ENCODE results near the gene NTNG1.
A peak's percentile ranks its signal among the peaks of the same experiment; 100 is the strongest.
"Not testable (repeated sequence)": the region's sequence is repeated elsewhere in the genome, so short reads cannot be mapped to it uniquely, and the experiment has no call there.

The NTNG1 gene

DNA sequence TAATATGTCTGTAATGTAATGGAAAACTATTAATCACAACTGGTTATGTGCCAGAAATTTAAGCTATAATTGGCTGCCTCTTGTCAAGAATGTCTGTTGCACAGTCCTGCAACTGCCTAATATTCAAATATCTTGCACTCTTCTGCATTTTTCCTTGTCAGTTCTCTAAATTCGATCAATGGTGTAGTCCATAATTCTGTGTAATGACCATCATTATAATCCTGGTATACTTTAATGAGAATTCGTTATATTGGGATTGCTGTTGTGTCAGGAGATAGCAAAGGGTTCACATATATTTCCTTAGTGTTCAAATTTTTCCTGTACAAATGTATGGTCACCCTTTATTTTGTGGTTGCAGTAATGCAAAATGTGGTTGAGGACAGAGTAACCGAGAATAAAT is 4.8 kb downstream of the NTNG1 start:
- no peak for DNase-seq (ENCODE audit: low spot score)

DNA sequence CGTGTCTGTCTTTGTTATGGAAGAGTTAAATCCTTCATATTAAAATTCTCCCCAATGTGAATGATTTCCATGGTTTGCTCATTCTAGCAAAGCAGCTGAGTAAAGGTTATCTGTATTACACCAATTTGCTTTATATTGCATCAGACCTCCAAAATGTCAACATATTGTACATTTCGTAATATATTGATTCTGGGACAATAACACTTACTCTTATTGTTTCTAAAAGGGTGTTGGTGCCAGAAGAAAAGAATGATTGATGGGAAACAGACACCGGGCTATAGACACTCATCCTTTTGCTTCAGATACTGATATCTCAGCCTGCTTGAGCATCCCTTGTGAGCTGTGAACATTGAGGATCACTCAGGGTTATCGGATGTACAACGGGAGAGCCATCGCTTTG is 7.0 kb downstream of the NTNG1 start:
- no peak for DNase-seq (ENCODE audit: low spot score)

DNA sequence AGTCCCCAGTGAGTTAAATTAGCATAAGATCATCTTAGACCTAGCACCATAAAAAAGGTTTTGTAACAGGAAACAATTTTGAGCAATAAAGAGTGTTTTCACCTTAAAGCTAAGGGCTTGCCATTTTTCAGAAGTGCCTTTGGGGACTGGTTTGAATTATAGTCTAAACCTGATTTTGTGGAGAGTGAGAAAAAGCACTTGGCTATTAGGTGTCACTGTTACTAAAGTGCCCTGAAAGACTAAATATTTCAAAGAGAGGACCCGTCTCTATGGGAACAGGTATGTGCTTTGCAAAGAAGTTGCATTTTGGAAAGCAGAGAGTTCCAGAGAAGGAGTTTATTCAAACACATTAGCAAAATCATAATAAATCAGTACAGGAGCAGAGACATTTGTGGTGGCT is 9.1 kb downstream of the NTNG1 start:
- DNase-seq (ENCODE audit: low spot score), result no peak

DNA sequence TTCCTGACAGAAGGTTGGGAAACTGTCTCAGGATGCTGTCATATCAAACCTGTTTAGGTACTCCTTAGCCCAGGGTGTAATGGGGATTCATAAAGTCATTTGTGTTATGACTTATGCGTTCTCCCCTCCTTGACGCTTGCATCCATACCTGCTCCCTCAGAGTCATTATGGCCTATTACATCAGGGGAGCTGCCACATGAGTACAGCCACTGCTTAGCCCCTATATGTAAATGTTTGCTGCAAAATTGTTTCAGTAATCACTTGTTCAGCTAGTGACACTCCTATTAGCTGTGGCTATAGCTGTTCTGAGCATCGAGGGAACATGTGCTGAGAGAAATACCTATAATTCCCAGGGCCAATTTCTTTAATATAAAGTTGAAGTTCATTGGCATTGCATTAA is 10.5 kb downstream of the NTNG1 start:
- DNase-seq (ENCODE audit: low spot score), result no peak

DNA sequence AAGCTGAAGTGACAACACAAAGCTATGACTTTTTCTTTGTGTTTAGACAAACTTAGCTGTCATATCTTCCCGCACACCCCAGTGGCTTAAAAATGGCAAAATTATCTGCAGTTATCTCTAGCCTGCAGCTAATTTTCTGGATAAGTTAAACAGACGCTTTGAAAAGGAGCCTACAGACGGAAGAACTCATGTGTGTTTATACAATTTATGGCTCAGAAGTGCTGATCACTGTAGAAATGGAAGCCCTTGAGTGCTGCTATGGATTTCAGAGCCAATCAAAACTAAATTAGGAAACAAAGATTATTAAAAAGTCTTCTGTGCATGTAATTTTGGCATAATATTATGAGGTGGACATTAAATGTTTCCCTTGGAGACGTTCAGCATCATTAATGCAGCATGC is 11.6 kb downstream of the NTNG1 start:
- DNase-seq (ENCODE audit: low spot score), result no peak

DNA sequence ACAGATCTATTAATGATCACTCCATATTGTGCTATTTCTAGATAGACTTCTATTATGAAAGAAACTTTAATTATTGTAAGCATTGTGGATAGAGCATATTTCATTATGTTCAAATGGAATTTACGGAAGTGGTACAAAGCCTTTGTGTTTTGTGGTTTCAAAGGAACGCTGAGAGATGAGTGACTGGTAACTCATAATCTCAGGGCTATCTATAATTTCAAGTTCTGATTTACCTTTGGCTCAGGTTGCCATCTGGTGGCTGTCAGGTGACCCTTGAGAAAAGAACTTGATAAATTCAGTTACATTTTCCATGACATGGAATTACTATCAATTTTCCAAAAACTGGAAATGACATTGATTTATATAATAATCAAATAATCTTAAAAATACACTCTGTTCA is 12.2 kb downstream of the NTNG1 start:
- DNase-seq (ENCODE audit: low spot score), result peak; percentile 7

DNA sequence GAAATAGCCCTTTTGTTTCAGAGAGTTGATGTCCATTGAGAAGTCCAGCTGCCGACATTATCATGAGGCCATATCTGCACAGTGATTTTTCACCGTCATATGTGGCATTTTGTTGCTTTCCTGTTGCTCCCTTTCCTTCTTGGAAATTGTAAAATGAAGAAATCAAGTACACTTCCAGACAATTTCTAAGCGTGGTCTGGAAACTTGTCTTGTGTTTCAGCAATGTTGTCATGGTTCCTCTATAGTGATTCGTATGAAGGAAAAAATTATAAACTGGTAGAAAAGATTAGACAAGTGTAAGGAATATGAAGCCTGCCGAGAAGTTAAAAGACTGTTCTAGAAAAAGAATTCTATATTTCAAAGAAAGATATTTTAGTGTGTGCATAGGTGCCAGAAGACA is 17.7 kb downstream of the NTNG1 start:
- no peak for DNase-seq (ENCODE audit: low spot score)

DNA sequence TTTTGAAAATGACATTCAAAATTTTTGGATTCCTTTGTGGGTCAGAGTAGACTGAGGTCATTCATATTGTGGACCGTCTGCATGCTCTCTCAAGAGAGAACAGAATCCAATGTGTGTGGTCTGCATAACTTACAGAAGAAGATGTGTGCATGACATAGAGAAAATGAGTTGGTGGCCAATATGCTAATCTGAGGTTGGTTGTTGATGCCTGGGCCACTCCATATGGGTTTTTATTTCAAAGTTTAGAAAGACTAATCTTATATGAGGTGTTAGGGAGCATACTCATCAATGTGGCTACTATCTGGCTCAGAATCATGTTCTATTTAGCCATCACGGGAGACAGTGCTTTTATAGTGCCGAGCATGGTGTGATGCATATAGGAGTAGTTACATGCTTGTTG is 18.2 kb downstream of the NTNG1 start:
- no peak for DNase-seq (ENCODE audit: low spot score)

DNA sequence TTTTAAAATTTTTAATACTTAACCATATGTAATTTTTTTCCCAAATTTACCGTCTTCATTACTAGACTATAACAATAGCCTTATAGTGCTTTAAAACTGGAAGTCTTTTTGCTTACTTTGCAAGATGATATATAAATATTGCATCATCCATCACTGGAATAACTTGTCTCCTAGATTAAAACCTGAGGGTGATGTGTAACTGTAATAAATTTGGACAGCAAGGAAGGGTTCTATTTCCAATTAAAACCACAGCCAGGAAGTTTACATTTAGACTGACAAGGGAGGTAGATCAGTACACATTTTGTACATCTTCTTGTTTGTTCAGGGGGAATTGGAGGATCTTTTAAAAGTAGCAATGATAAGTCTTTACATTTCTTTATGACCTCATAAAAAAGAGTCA is 21.9 kb downstream of the NTNG1 start:
- no peak for DNase-seq (ENCODE audit: low spot score)

DNA sequence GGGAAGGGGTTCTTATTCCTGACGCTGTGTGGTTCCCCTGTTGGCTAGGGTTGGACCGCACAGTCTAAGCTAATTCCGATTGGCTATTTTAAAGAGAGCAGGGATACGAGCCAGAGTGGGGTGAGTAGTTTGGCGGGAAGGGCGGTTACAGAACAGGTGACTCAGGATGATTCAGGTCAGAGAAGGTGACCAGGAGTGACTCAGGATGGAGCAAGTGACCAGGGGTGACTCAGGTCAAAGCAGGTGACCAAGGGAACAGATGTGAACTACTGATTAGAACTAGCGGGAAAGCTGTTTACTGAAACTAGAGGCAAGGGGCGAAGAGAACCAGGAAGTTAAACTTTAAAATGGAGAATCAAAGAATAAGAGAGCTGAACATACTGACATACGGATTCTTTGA is 24.1 kb downstream of the NTNG1 start:
- not testable (repeated sequence) for DNase-seq (ENCODE audit: low spot score)

DNA sequence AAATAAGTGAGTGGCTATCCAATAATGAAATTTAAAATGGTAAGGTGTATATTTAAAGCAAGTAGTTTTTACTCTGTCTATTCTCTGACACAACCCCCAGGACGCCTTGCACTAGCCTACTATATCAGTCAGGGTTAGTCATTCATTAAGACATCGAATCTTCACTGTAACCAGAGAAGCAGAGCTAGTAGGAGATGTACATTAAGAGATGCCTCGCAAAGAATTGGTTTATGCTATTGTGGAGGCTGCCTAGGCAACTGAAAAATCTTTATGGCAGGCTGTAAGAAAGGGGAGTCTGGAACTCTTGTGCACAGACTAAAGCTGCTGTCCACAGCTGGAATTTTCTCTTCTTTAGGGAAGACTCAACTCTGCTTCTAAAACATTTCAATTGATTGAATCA is 28.8 kb downstream of the NTNG1 start:
- DNase-seq (ENCODE audit: low spot score), result no peak

DNA sequence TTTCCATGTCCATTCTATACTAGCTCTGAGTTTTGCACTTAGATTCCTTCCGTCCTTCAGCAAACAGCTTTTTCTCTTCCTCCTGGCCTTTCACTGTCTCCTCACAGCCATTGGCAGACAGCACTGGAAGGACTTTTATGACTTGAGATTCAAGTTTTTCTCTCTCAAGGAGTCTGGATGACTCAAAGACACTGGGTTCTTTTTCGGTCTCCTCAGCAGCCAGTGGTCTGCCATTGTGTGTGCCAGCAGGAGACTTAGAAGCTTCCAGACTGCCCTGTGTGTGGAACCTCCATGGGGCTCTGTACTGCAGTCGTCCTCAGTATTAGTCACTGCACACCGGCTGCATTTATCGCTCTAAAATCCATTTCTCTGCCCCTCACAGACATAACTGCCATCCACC is 30.5 kb downstream of the NTNG1 start:
- no peak for DNase-seq (ENCODE audit: low spot score)

DNA sequence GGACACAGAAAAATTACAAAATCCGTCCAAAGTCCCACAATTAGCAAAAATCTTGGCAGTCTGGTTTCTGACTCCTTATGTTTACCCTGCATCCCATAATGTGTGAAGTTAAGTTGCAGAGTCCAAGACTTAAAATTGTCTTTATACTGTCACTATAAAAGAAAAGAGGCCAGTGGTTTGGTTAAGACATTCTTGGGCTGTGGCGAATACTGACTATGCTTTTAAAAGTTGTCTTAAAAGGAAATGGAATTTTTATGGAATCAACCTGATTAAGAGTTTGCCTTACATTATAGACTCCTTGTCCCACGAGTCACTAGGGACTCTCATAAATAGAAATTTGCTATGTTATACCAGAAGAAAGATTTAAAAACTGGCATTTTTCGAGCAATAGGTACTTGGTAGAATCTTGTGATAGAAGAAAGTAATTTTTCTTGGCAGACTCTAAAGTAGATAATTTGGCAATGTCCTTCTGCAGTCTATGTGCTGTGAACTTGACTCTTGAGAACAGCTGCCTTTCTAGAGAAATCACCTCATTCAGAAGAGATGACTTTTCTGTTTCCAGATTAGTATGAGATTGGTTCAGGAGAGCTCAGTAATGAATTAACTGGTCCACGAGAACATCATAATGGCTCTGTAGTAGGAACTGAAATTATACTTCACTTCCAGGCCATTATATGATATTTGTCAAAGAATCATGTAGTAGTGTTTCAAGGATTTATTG is 31.8 kb downstream of the NTNG1 start:
- DNase-seq (ENCODE audit: low spot score), result no peak

DNA sequence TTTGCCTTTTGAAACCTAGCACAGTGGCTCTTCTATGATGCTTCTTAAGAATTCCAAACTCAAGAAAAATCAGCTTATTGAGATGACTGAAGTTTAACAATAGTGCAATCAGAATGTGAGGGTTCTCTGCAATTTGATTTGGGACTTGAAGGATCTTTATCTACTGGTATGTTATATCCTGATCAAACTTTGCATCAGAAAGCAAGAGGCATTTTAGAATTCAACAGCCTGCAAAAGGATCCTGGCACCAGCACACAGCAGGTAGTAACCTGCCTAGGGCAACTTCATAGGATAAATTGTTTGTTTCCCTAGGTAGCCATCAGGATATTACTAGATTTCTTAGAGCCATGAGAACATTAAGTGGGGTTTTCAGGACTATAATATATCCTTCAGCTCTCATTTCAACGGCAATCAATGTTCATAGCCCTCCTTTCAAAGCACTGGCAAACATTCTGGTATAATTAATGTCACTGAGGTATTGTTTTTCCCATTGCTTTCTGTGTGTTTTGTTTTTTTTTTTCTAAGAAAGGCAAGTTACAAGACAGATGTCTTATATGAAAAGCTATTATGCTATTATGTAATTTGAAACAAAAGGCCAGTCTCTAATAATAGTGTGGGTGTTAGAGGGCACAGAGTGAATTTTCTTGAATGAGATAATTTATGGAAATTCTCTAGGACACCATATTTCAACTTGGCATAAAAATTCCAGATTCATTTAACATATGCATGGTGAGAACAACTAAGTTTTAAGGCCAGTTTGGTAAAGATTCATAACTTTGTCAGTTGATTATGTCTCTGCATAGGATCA is 34.5 kb downstream of the NTNG1 start:
- DNase-seq (ENCODE audit: low spot score), result no peak

DNA sequence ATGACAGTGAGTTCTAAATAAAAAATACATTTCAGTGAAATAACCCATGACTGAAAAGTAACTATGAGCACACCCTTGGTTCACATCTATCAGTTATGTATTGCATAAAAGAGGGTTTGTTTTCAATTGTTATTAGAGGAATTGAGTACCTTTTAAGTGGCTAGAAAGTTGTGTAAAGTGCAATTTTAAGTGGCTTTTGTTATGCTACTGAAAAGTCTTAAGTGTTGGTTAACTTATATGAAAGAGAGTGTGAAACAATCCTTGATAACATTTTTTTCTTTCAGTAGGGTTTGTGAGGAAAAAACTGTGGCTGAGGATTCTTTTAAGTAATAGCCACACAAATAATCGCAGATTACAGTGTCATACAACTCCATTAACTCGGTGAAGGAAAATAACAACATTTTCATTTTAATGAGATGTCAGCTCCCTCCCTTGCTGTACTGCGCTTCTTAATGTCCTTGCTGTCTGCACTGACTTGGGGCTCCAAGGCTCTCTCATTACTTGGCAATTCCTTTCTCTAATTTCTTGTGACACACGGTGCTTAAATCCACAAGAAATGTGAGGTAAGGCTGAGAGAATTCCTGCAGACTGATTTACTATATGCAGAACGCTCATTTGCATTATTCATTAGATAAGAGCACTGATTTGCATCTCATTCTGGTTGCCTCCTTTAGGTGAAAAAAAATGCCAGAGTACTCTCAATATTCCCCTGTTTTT is 40.6 kb downstream of the NTNG1 start:
- peak; percentile 1 for DNase-seq (ENCODE audit: low spot score)

DNA sequence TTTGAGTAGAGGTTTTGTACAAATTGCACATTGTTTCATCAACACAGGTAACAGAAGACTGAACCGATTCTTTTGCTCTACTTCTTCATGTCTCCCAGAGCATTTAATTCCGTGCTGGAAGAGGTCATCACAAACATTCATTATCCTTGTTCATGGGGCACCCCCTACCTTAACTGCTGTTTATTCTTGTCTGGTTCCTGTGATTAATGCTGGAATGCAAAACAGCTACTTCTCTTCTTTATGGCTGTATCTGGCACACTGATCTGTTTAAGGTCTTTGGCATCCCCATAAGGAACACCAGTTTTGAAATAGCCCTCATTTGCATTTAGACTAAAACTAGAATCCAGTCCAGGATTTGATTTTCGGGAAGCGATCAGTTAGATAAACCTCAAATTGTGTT is 42.2 kb downstream of the NTNG1 start:
- no peak for DNase-seq (ENCODE audit: low spot score)

DNA sequence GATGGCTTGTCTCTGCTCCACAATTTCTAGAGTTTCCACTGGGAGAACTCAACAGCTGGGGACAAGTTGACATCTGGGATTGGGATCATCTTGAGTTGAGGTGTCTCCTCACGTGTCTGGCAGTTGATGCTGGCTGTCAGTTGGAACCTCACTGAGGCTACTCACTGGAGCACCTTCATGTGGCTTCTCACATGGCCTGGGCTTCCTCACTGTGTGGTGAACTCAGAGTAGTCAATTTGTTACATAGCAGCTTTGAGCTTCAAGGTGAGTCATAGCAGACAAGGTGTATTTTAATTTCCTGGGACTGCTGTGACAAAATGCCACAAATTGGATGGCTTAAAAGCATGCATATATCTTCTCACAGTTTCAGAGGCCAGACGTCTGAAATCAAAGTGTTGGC is 44.0 kb downstream of the NTNG1 start:
- DNase-seq (ENCODE audit: low spot score), result no peak

DNA sequence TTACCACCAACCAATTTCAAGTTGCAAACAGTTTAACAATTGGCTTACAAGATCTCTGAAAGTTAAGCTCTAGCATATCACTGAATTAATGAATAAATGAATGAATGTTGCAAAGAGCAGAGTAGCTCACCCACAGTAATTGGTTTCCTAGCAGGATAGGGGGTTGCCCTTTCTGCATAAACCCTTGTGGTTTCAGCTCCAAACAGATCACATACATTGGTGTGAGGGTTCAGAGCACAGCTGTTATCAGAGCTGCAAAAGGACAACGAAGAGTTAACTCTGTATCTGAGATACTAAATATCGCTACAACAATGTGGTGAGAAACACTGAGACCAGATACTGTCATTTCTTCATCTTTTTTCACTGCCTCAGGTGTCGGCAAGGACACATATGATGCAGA is 46.6 kb downstream of the NTNG1 start:
- DNase-seq (ENCODE audit: low spot score), result no peak

DNA sequence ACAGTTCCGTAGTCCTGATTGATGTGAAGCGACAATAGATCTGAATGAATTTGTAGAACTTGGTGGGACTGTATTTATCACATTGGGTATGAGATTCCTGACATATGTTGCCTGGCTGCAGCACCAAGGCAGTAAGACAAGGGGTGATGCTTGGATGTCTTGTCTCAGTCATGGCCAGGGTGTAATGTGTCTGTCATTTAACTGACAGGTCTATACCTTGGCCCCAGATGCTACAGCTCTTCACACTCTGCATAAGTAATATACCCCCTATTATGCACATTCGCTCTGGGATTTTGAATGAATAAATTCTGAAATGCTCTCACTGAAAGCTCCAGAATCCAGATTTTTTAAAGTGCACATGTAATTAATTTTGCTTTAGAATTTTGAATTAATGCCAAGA is 47.3 kb downstream of the NTNG1 start:
- DNase-seq (ENCODE audit: low spot score), result no peak

DNA sequence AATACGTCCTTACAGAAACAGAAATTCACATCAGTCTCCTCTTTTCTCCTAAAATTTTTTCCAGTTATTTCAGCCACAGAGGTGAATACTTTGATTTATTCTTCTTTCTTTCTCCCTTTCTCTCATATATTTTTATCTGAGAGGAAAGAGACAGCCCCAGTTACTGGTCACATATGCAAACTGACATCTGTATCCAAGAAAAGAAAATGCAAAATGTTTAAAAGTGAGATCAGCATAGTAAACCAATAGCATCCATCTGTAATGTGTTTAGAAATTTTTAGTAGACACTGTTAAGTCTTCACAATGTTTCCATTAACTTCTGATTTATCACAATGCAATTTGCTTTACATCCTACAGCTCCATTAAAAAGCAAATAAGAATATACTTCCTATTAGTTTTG is 53.5 kb downstream of the NTNG1 start:
- DNase-seq (ENCODE audit: low spot score), result no peak

DNA sequence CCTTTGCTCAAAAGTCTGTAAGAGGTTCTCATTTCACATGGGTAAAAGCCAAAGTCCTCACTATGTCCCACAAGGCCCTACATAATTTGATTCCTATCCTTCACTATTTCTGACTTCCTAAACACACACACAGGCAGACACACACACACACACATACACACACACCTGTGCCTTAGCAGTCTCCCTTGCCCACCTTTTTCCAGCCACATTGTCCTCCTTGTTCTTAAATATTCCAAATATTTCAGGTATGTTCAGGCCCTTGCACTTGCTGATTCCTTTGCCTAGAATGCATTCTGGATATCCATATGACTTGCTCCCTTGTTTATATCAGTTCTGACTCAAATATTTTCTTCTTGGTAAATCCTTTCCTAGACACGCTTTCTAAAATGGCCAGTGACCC is 54.6 kb downstream of the NTNG1 start:
- no peak for DNase-seq (ENCODE audit: low spot score)

DNA sequence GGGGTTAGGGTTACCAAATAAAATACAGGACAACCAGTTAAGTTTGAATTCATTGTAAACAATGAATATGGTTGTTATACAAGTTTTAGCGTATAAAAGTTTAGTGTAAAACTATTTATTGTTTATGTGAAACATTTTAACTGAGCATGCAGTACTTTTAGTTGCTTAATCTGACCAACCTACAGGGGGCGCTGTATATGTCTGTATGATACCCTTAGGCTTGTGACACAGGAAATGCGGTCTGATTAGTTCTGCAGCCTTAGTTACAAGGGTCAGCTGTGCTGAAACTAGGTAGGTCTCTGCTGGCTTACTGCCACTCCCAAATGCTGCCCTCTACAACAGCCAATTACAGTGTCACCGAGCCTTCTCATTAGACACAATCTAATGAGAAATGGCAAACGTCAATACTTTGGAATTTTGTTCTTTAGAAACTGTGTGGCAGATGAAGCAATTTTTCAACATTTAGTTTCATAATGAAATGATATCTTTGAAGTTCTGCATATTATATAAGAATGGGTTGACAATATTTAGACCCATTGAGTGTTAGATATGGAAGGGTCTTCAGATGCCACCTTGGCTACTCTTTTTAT is 56.2 kb downstream of the NTNG1 start:
- DNase-seq (ENCODE audit: low spot score), result peak; percentile 80

DNA sequence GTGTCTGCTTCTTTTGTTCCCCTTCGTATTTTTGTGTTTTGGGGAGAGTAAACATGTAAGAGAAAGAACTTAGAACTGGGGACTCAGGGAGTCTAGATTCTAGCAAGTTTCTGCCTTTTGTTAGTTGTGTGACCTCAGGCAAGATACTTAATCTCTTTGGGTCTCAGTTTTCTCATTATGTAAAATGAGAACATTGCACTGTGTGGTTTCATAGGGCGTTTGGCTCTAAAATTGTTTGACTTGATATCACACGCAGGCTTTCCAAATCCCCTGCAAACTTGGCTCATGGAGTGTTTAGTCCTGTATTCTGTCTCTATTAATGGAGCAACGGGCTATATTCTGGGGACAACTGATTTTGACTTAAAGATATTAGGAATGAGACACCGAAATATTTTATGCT is 57.7 kb downstream of the NTNG1 start:
- DNase-seq (ENCODE audit: low spot score), result no peak

Measured in NAMALWA (cell line).